Hepatocyte (in vitro differentiated cells): ENCODE data around the gene LYL1. TPM values are rescaled to one million over a fixed set of nuclear protein-coding genes. Genes with fewer than 3 reads are reported as not detected.
A peak's percentile ranks its signal among the peaks of the same experiment; 100 is the strongest.

Experiments
- DNase-seq: peaks from one replicate; pipeline ENCODE4 v3.0.0-alpha.2; 2016; ENCODE audit warnings: low spot score
- H2AFZ ChIP-seq: fragments of 200-600 bp; sonication (generic); 2 replicates; pipeline ENCODE4 v1.6.0; 2016; ENCODE audit warnings: antibody characterized with exemption, mild to moderate bottlenecking
- H3K27ac ChIP-seq: fragments of 200-600 bp; sonication (generic); 2 replicates; pipeline ENCODE4 v1.5.1; 2016; ENCODE audit warnings: mild to moderate bottlenecking
- H3K27me3 ChIP-seq: fragments of 200-600 bp; sonication (generic); 2 replicates; pipeline ENCODE4 v1.6.1; 2016
- H3K36me3 ChIP-seq: fragments of 200-600 bp; sonication (generic); replicated peaks from 2 replicates; pipeline ENCODE4 v1.5.1; 2016; ENCODE audit warnings: low read depth; ENCODE audit not compliant: insufficient read depth
- H3K4me1 ChIP-seq: fragments of 200-600 bp; sonication (generic); 2 replicates; pipeline ENCODE4 v1.5.1; 2016; ENCODE audit warnings: mild to moderate bottlenecking, moderate library complexity; ENCODE audit not compliant: insufficient read depth
- H3K4me2 ChIP-seq: fragments of 200-600 bp; sonication (generic); 2 replicates; pipeline ENCODE4 v1.6.0; 2016
- H3K4me3 ChIP-seq: fragments of 200-600 bp; sonication (generic); 2 replicates; pipeline ENCODE4 v1.5.1; 2016; ENCODE audit warnings: mild to moderate bottlenecking
- H3K79me2 ChIP-seq: fragments of 200-600 bp; sonication (generic); 2 replicates; pipeline ENCODE4 v1.6.0; 2017; ENCODE audit warnings: mild to moderate bottlenecking
- H3K9me2 ChIP-seq: fragments of 200-600 bp; sonication (generic); replicated peaks from 2 replicates; pipeline ENCODE4 v1.6.0; 2017; ENCODE audit warnings: mild to moderate bottlenecking; ENCODE audit not compliant: insufficient read depth
- H3K9me3 ChIP-seq: fragments of 200-600 bp; sonication (generic); 2 replicates; pipeline ENCODE4 v1.5.1; 2016; ENCODE audit warnings: low read depth, mild to moderate bottlenecking
- H4K20me1 ChIP-seq: fragments of 200-600 bp; sonication (generic); 2 replicates; pipeline ENCODE4 v1.6.0; 2016; ENCODE audit warnings: mild to moderate bottlenecking; ENCODE audit not compliant: insufficient read depth, poor library complexity, severe bottlenecking
- EZH2 ChIP-seq: fragments of 200-600 bp; sonication (generic); IDR thresholded peaks from 2 replicates; pipeline ENCODE4 v1.6.1; 2016; ENCODE audit warnings: antibody characterized with exemption, mild to moderate bottlenecking, borderline replicate concordance
- EZH2phosphoT487 ChIP-seq: fragments of 200-600 bp; sonication (generic); IDR thresholded peaks from one replicate; pipeline ENCODE4 v1.6.1; 2018; ENCODE audit warnings: antibody characterized with exemption, mild to moderate bottlenecking, low read depth, moderate library complexity; ENCODE audit not compliant: unreplicated experiment, severe bottlenecking
- WGBS: methylation state at CpG from one replicate; pipeline ENCODE4 v1.1.6; 2016; ENCODE audit warnings: low lambda C conversion rate; ENCODE audit errors: missing lambda C conversion rate; 5-methylcytosine and 5-hydroxymethylcytosine counted together
- polyA plus RNA-seq: library from polyadenylated mRNA; unstranded; fragments of >200 nt; fragmentation: Nextera tagmentation; extraction: Ambion mirVana; gene quantifications from 2 replicates; pipeline ENCODE4 v1.2.1, GENCODE V29; 2016
- total RNA-seq: library from RNA; depleted of rRNA; stranded (reverse); fragments of >200 nt; gene quantifications from 2 replicates; pipeline ENCODE4 v1.2.3, GENCODE V29; 2014
- TF ChIP-seq, protein P1 (sequence below): fragments of 200-600 bp; sonication (generic); IDR thresholded peaks from 2 replicates; pipeline ENCODE4 v1.5.1; 2016; ENCODE audit warnings: antibody characterized with exemption, mild to moderate bottlenecking; ENCODE audit not compliant: poor library complexity

The LYL1 gene
- total and polyA plus RNA-seq, 2 experiments from 2014 or later = 0.47 to 1.4 TPM

DNA sequence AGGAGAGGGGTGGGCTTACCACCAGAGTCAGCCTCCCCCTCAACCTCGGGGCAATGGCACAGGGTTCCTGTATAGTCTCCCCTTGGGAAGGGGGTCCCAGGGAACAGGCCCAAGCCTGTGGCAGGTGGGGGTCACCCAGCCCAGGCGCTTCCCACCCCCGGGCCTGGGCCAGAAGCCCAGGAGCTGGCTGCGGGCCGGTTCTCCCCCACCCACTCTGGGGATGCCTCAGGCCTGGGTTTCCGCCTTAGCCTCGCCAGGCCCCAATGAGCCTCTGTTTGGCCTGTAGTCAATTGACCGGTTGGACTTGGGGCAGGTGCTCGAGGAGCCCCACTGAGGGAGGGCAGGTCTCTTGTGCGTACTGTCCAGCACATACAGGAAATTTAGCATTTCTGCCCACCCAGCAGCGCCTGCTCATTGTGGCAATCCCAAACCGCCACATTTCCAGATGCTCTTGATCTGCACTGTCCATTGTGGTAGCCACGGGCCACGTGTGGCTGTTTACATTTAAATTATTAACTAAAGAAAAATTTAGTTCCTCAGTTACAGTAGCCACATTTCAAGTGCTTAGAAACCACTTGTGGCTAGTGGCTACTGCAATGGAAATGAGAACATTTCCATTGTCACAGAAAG is 9.9 kb downstream of the LYL1 start:
- peaks cover 42% of the 10 kb centered on the region for H3K27me3 ChIP-seq
- H3K9me2 ChIP-seq = no peaks in the 10 kb centered on the region
- H2AFZ ChIP-seq = no peak overlapping the region
- H3K4me3 ChIP-seq = no peak overlapping the region
- peak overlapping the region; percentile 87 for H3K27ac ChIP-seq
- no peaks in the 10 kb centered on the region for H3K79me2 ChIP-seq
- no peaks in the 10 kb centered on the region for H3K36me3 ChIP-seq
- no peak for TF ChIP-seq EZH2phosphoT487
- no peak for DNase-seq
- no peaks in the 10 kb centered on the region for H3K9me3 ChIP-seq
- H3K4me2 ChIP-seq = no peak overlapping the region
- 93% methylated on average over 13 of the region's 14 CpGs for WGBS
- peaks cover 45% of the 10 kb centered on the region for H3K4me1 ChIP-seq
- peaks cover 5% of the 10 kb centered on the region for H4K20me1 ChIP-seq

DNA sequence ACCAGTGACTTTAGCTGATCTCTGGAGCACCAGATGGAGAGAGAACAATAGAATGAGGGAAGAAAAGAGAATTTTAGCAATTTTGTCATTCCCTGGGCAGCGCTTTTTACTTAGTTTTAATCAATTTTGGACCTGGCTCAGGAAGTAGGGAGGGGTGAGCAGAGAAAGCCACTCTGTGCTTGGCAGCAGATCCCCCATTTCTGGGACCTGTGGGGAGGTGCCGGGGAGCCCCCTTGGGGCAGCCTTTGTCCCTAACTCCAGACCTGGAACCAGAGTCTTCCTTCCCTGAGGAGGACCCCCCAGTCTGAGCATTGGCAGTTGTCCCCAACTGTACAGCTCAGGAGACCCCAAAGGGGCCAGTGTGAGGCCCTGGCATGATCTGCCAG is 10.5 kb downstream of the LYL1 start:
- H3K27me3 ChIP-seq = peaks cover 36% of the 10 kb centered on the region
- H2AFZ ChIP-seq = no peak overlapping the region
- DNase-seq = no peak
- H4K20me1 ChIP-seq = peaks cover 5% of the 10 kb centered on the region
- H3K4me2 ChIP-seq = peak overlapping the region; percentile 59
- H3K4me3 ChIP-seq = no peak overlapping the region
- no peaks in the 10 kb centered on the region for H3K9me3 ChIP-seq
- no peaks in the 10 kb centered on the region for H3K79me2 ChIP-seq
- no peaks in the 10 kb centered on the region for H3K9me2 ChIP-seq
- 74% methylated on average over 2 of the region's 2 CpGs for WGBS
- TF ChIP-seq, protein P1, sequence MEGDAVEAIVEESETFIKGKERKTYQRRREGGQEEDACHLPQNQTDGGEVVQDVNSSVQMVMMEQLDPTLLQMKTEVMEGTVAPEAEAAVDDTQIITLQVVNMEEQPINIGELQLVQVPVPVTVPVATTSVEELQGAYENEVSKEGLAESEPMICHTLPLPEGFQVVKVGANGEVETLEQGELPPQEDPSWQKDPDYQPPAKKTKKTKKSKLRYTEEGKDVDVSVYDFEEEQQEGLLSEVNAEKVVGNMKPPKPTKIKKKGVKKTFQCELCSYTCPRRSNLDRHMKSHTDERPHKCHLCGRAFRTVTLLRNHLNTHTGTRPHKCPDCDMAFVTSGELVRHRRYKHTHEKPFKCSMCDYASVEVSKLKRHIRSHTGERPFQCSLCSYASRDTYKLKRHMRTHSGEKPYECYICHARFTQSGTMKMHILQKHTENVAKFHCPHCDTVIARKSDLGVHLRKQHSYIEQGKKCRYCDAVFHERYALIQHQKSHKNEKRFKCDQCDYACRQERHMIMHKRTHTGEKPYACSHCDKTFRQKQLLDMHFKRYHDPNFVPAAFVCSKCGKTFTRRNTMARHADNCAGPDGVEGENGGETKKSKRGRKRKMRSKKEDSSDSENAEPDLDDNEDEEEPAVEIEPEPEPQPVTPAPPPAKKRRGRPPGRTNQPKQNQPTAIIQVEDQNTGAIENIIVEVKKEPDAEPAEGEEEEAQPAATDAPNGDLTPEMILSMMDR = no peak
- TF ChIP-seq EZH2phosphoT487 = no peak
- no peaks in the 10 kb centered on the region for H3K36me3 ChIP-seq
- H3K27ac ChIP-seq = peak overlapping the region; percentile 87
- peaks cover 41% of the 10 kb centered on the region for H3K4me1 ChIP-seq

DNA sequence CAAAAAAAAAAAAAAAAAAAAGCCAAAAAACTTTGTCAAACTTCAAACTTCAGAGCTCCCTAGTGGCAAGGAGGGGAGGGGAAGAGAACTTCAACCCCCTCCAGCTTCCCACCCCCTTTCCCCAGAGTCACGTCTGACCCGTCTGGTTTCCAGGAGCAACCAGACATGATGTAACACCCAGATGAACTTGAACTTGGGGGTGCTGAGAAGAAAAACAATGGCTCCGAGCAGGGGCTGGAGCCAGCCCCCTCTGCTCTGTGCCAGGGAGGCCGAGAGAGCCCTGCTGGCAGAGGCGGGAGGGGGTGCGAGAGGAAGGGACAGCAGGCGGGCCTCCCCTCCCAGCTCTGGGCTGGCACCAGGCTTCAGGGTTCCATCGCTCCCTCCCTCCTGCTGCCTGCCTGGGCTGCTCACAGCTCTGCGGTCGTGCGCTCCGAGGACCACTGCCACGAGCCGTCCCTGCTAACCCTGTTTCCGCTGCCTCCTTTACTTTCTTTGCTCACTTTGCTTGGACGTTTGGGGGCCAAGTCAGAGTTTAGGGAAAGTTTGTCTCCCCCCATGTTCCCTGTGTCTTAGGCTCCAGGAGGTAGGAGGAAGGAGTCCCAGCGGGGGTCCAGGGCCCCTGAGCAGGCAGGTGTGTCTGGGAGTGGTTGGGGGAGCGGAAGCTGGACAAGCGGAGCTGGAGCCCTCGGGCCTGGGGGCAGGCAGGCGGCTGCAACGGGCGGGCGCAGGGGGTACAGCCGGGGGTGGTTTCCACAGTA is 11.1 kb downstream of the LYL1 start:
- no peaks in the 10 kb centered on the region for H3K79me2 ChIP-seq
- H3K4me2 ChIP-seq = peak overlapping the region; percentile 59
- H3K9me2 ChIP-seq = no peaks in the 10 kb centered on the region
- DNase-seq = peak; percentile 77
- peaks cover 41% of the 10 kb centered on the region for H3K4me1 ChIP-seq
- 35% methylated on average over 25 of the region's 25 CpGs for WGBS
- H2AFZ ChIP-seq = no peak overlapping the region
- TF ChIP-seq, protein P1 = no peak
- TF ChIP-seq EZH2 = no peak
- TF ChIP-seq EZH2phosphoT487 = no peak
- H3K27ac ChIP-seq = peak overlapping the region; percentile 87
- no peaks in the 10 kb centered on the region for H3K9me3 ChIP-seq
- H3K27me3 ChIP-seq = peaks cover 30% of the 10 kb centered on the region
- peaks cover 5% of the 10 kb centered on the region for H4K20me1 ChIP-seq
- no peaks in the 10 kb centered on the region for H3K36me3 ChIP-seq
- no peak overlapping the region for H3K4me3 ChIP-seq

DNA sequence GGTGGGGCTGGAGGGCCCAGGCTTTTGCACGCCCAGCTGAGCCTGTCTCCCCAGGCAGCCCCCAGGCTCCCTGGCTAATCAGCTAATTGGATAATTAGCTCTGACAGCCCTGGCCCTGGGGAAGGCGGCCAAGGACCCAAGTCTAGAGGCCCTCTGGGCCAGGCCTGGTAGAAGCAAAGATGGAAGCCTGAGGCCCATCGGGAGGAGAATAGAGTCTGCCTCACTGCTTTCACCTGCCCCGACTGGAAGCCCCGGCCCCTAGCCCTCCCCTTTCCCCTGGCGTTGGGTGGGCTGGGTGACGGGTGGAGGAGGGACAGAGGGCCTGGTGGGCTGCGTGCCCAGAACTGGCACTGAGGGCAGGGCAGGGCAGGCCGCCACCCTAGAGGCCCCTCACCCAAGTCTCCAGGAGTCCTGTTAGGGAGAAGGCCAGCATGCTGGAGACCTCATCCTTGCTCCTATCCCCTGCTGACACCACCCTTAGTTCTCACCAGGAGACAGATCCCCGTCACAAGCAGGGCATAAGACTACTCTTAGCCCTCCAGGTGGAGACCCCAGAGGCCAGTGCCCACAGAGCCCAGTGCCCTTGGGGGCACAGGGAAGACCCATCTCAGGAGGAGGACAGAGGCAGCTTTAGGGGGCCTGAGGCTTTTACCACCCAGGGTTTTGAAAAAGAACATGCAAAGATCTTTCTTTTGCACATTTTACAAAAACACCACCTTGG is 12.0 kb downstream of the LYL1 start:
- no peaks in the 10 kb centered on the region for H3K79me2 ChIP-seq
- no peak overlapping the region for H2AFZ ChIP-seq
- peaks cover 25% of the 10 kb centered on the region for H3K27me3 ChIP-seq
- H3K9me2 ChIP-seq = no peaks in the 10 kb centered on the region
- H3K4me1 ChIP-seq = peaks cover 32% of the 10 kb centered on the region
- H3K27ac ChIP-seq = peak overlapping the region; percentile 72
- H4K20me1 ChIP-seq = peaks cover 5% of the 10 kb centered on the region
- TF ChIP-seq, protein P1 = no peak
- TF ChIP-seq EZH2phosphoT487 = no peak
- TF ChIP-seq EZH2 = no peak
- no peak overlapping the region for H3K4me2 ChIP-seq
- no peak for DNase-seq
- no peaks in the 10 kb centered on the region for H3K36me3 ChIP-seq
- WGBS = 80% methylated on average over 10 of the region's 10 CpGs
- H3K9me3 ChIP-seq = no peaks in the 10 kb centered on the region
- no peak overlapping the region for H3K4me3 ChIP-seq
